Kidney (tissue), 14 donors: ENCODE measurements around the gene BIN1. TPM values are rescaled to one million over a fixed set of nuclear protein-coding genes. Genes with fewer than 3 reads are reported as not detected.

Experiments
- DNase-seq, 5 donors: peaks; one replicate each; pipeline ENCODE4 v3.0.0-alpha.2; 2013 to 2020
- FAIRE-seq: peaks from 2 replicates; lab custom pipeline; 2012; peaks lifted over from hg19 to GRCh38; lab: Jason Lieb, UNC
- H3K27ac ChIP-seq, 2 donors: one replicate each; pipeline ENCODE4 v1.7.0; 2013; ENCODE audit warnings: low read depth in 2 of 2, low read length in 2 of 2, inconsistent platforms in 1 of 2
- H3K27me3 ChIP-seq: one replicate; pipeline ENCODE4 v1.7.1; 2013; ENCODE audit warnings: low read length, inconsistent platforms; ENCODE audit not compliant: control insufficient read depth, insufficient read depth
- H3K36me3 ChIP-seq, 3 donors: one replicate each; pipeline versions ENCODE4 v1.7.0 to v1.7.1; 2013; ENCODE audit warnings: low read length in 3 of 3, control low read depth in 1 of 3, inconsistent platforms in 1 of 3; ENCODE audit not compliant: insufficient read depth in 3 of 3, control insufficient read depth in 2 of 3
- H3K4me1 ChIP-seq, 3 donors: one replicate each; pipeline versions ENCODE4 v1.7.0 to v1.7.1; 2013; ENCODE audit warnings: low read length in 3 of 3, inconsistent platforms in 1 of 3, low read depth in 1 of 3; ENCODE audit not compliant: control insufficient read depth in 2 of 3, insufficient read depth in 2 of 3
- H3K4me3 ChIP-seq, 3 donors: one replicate each; pipeline versions ENCODE4 v1.7.0 to v1.8.1; 2013; ENCODE audit warnings: low read length in 3 of 3, control low read depth in 1 of 3, inconsistent platforms in 1 of 3
- H3K9ac ChIP-seq, 3 donors: one replicate each; pipeline versions ENCODE4 v1.7.0 to v1.7.1; 2013; ENCODE audit warnings: low read length in 3 of 3, control low read depth in 1 of 3, inconsistent platforms in 1 of 3
- H3K9me3 ChIP-seq, 3 donors: one replicate each; pipeline versions ENCODE4 v1.7.0 to v1.7.1; 2013; ENCODE audit warnings: low read length in 3 of 3, control low read depth in 1 of 3, inconsistent platforms in 1 of 3; ENCODE audit not compliant: control insufficient read depth in 2 of 3, insufficient read depth in 1 of 3
- CTCF ChIP-seq: IDR thresholded peaks from 3 replicates; pipeline ENCODE4 v1.5.1; 2012; ENCODE audit warnings: mild to moderate bottlenecking, moderate library complexity, borderline replicate concordance; ENCODE audit not compliant: insufficient read depth; ENCODE audit errors: extremely low read depth
- intact Hi-C: fragments of 100-400 bp; cut with DNase I; formaldehyde crosslinking; loops from one replicate; pipeline ENCODE4 v1.11.1; 2022
- polyA plus RNA-seq: library from polyadenylated mRNA; stranded (reverse); fragments of 350-450 nt; fragmentation: Illumina TruSeq; extraction: RNeasy Lipid Tissue Mini Kit (QIAGEN cat#74804); gene quantifications from one replicate; pipeline ENCODE4 v1.2.3, GENCODE V29; 2014; ENCODE audit warnings: low read depth, low replicate concordance; ENCODE audit not compliant: insufficient read depth
- total RNA-seq: library from RNA; stranded (reverse); fragmentation: NEBNext Ultra II Directional; extraction: Animal tissue kit (Norgen Biotek cat#: 25700); gene quantifications from one replicate; pipeline ENCODE4 v1.2.1, GENCODE V29; 2021
- donor health status: control.
- donor health status: control.
- donor health status: control.
- donor health status: control.
- donor health status: control.
- donor health status: DM: yes; HTN: yes; CAD: no.
- donor health status: Normal renal cell carcinoma (clear cell type).

Gene BIN1
- total and polyA plus RNA-seq, 2 donors from 2014 or later: 121 to 167 TPM

GRCh38 chr2:127090281-127091120, 16.5 kb downstream of the BIN1 start:
- Histone ChIP-seq H3K27me3 (no peaks in the 10 kb centered on the region), H3K9me3 (no peaks in the 10 kb centered on the region), H3K27ac (no peak overlapping the region), H3K9ac (no peak overlapping the region), H3K4me3 (no peak overlapping the region), H3K4me1 (peaks cover 7 to 36% (median 29%) of the 10 kb centered on the region in 3 donors), H3K36me3 (no peaks in the 10 kb centered on the region)
- FAIRE-seq (no peak), DNase-seq (no peak)
- intact Hi-C loops: no loop called here
- no peak for TF ChIP-seq CTCF

GRCh38 chr2:127089478-127090235, 17.3 kb downstream of the BIN1 start:
- Histone ChIP-seq H3K9me3 (no peaks in the 10 kb centered on the region), H3K27ac (no peak overlapping the region), H3K27me3 (no peaks in the 10 kb centered on the region), H3K36me3 (no peaks in the 10 kb centered on the region), H3K4me1 (peaks cover 5 to 34% (median 21%) of the 10 kb centered on the region in 3 donors), H3K4me3 (no peak overlapping the region), H3K9ac (no peak overlapping the region)
- TF ChIP-seq CTCF: no peak
- FAIRE-seq (no peak), DNase-seq (no peak)
- intact Hi-C loops: no loop called here

GRCh38 chr2:127088706-127089105, 18.2 kb downstream of the BIN1 start:
- no peak for FAIRE-seq
- no peak for DNase-seq
- Histone ChIP-seq H3K9me3 (no peaks in the 10 kb centered on the region), H3K36me3 (no peaks in the 10 kb centered on the region), H3K27ac (no peak overlapping the region), H3K27me3 (no peaks in the 10 kb centered on the region), H3K4me3 (no peak overlapping the region), H3K9ac (no peak overlapping the region), H3K4me1 (peaks cover 7 to 34% (median 22%) of the 10 kb centered on the region in 3 donors)
- no peak for TF ChIP-seq CTCF
- intact Hi-C loops: no loop called here
